Mammary epithelial cell (primary cell): ENCODE data around the gene WDFY1.

Experiments
- CTCF ChIP-seq, 2 donors: IDR thresholded peaks in 1 of 2; conservative IDR thresholded peaks in 1 of 2; 2 replicates each; pipeline ENCODE4 v1.5.1; 2011 to 2012; ENCODE audit warnings: inconsistent platforms in 2 of 2, low read length in 2 of 2, mild to moderate bottlenecking in 2 of 2, control low read depth in 1 of 2, low read depth in 1 of 2; ENCODE audit not compliant: insufficient read depth in 1 of 2; ENCODE audit errors: extremely low read depth in 1 of 2
- EZH2 ChIP-seq: IDR thresholded peaks from 2 replicates; pipeline ENCODE4 v1.6.1; 2012; ENCODE audit warnings: low read length, inconsistent platforms, borderline replicate concordance

- TF ChIP-seq CTCF (conservative IDR thresholded peaks at IDR 0.05 in 1 of 2, IDR thresholded peaks at IDR 0.05 in 1 of 2; ENCODE audit: extremely low read depth in 1 of 2, insufficient read depth in 1 of 2, low read depth in 1 of 2, low read length in 2 of 2) (no peak), EZH2 (no peak)
Observed at GRCh38 chr2:223976635-223977226, 31.6 kb upstream of the WDFY1 start.
